Measurements from ENCODE around the gene VSTM4.

Gene VSTM4

GRCh38 chr10:49091450-49092210, 23.7 kb downstream of the VSTM4 start:
- no peaks in the 10 kb centered on the region for H3K36me3 ChIP-seq (ENCODE audit: insufficient read depth, insufficient read length, low read length)
- TF ChIP-seq YY1 (IDR thresholded peaks at IDR 0.05; ENCODE audit: insufficient read depth, insufficient read length) (no peak), SUZ12 (IDR thresholded peaks at IDR 0.05; ENCODE audit: extremely low read depth, insufficient read depth, insufficient read length) (no peak), ZNF274 (IDR thresholded peaks at IDR 0.05; ENCODE audit: low read depth, low read length) (no peak)
- no peak overlapping the region for H3K9ac ChIP-seq (ENCODE audit: insufficient read length, low read depth)
- H3K9me3 ChIP-seq (ENCODE audit: insufficient read depth, low read length) = peaks cover 11% of the 10 kb centered on the region
- no peak overlapping the region for H3K4me3 ChIP-seq (ENCODE audit: insufficient read length, low read depth)
- no peak for DNase-seq (ENCODE audit: low read depth, low spot score)
- H3K4me1 ChIP-seq (ENCODE audit: insufficient read depth, insufficient read length) = peaks cover 6% of the 10 kb centered on the region
- H3K27me3 ChIP-seq (ENCODE audit: insufficient read depth, insufficient read length) = no peaks in the 10 kb centered on the region

GRCh38 chr10:49090696-49091380, 24.5 kb downstream of the VSTM4 start:
- peaks cover 17% of the 10 kb centered on the region for H3K9me3 ChIP-seq (ENCODE audit: insufficient read depth, low read length)
- H3K4me1 ChIP-seq (ENCODE audit: insufficient read depth, insufficient read length) = peaks cover 6% of the 10 kb centered on the region
- H3K27me3 ChIP-seq (ENCODE audit: insufficient read depth, insufficient read length) = no peaks in the 10 kb centered on the region
- TF ChIP-seq YY1 (IDR thresholded peaks at IDR 0.05; ENCODE audit: insufficient read depth, insufficient read length) (no peak), SUZ12 (IDR thresholded peaks at IDR 0.05; ENCODE audit: extremely low read depth, insufficient read depth, insufficient read length) (no peak), ZNF274 (IDR thresholded peaks at IDR 0.05; ENCODE audit: low read depth, low read length) (no peak)
- H3K36me3 ChIP-seq (ENCODE audit: insufficient read depth, insufficient read length, low read length) = no peaks in the 10 kb centered on the region
- no peak overlapping the region for H3K9ac ChIP-seq (ENCODE audit: insufficient read length, low read depth)
- DNase-seq (ENCODE audit: low read depth, low spot score) = no peak
- H3K4me3 ChIP-seq (ENCODE audit: insufficient read length, low read depth) = no peak overlapping the region

GRCh38 chr10:49090189-49090575, 25.1 kb downstream of the VSTM4 start:
- H3K4me3 ChIP-seq (ENCODE audit: insufficient read length, low read depth) = no peak overlapping the region
- no peak overlapping the region for H3K9ac ChIP-seq (ENCODE audit: insufficient read length, low read depth)
- H3K27me3 ChIP-seq (ENCODE audit: insufficient read depth, insufficient read length) = no peaks in the 10 kb centered on the region
- H3K36me3 ChIP-seq (ENCODE audit: insufficient read depth, insufficient read length, low read length) = no peaks in the 10 kb centered on the region
- TF ChIP-seq YY1 (IDR thresholded peaks at IDR 0.05; ENCODE audit: insufficient read depth, insufficient read length) (no peak), SUZ12 (IDR thresholded peaks at IDR 0.05; ENCODE audit: extremely low read depth, insufficient read depth, insufficient read length) (no peak), ZNF274 (IDR thresholded peaks at IDR 0.05; ENCODE audit: low read depth, low read length) (no peak)
- H3K4me1 ChIP-seq (ENCODE audit: insufficient read depth, insufficient read length) = peaks cover 6% of the 10 kb centered on the region
- peaks cover 17% of the 10 kb centered on the region for H3K9me3 ChIP-seq (ENCODE audit: insufficient read depth, low read length)
- DNase-seq (ENCODE audit: low read depth, low spot score) = no peak

- peaks cover 17% of the 10 kb centered on the region for H3K9me3 ChIP-seq (ENCODE audit: insufficient read depth, low read length)
- H3K4me3 ChIP-seq (ENCODE audit: insufficient read length, low read depth) = no peak overlapping the region
- no peak overlapping the region for H3K9ac ChIP-seq (ENCODE audit: insufficient read length, low read depth)
- peaks cover 6% of the 10 kb centered on the region for H3K4me1 ChIP-seq (ENCODE audit: insufficient read depth, insufficient read length)
- H3K27me3 ChIP-seq (ENCODE audit: insufficient read depth, insufficient read length) = no peaks in the 10 kb centered on the region
- H3K36me3 ChIP-seq (ENCODE audit: insufficient read depth, insufficient read length, low read length) = no peaks in the 10 kb centered on the region
- no peak for TF ChIP-seq SUZ12 (IDR thresholded peaks at IDR 0.05; ENCODE audit: extremely low read depth, insufficient read depth, insufficient read length)
- no peak for TF ChIP-seq YY1 (IDR thresholded peaks at IDR 0.05; ENCODE audit: insufficient read depth, insufficient read length)
- no peak for DNase-seq (ENCODE audit: low read depth, low spot score)
Measured at GRCh38 chr10:49089557-49090188, 25.6 kb downstream of the VSTM4 start.

- Histone ChIP-seq H3K4me1 (ENCODE audit: insufficient read depth, insufficient read length) (peaks cover 6% of the 10 kb centered on the region), H3K36me3 (ENCODE audit: insufficient read depth, insufficient read length, low read length) (no peaks in the 10 kb centered on the region), H3K9ac (ENCODE audit: insufficient read length, low read depth) (no peak overlapping the region), H3K4me3 (ENCODE audit: insufficient read length, low read depth) (no peak overlapping the region), H3K9me3 (ENCODE audit: insufficient read depth, low read length) (peaks cover 17% of the 10 kb centered on the region), H3K27me3 (ENCODE audit: insufficient read depth, insufficient read length) (no peaks in the 10 kb centered on the region)
- DNase-seq (ENCODE audit: low read depth, low spot score) = no peak
- no peak for TF ChIP-seq ZNF274 (IDR thresholded peaks at IDR 0.05; ENCODE audit: low read depth, low read length)
- TF ChIP-seq YY1 (IDR thresholded peaks at IDR 0.05; ENCODE audit: insufficient read depth, insufficient read length) = no peak
- no peak for TF ChIP-seq SUZ12 (IDR thresholded peaks at IDR 0.05; ENCODE audit: extremely low read depth, insufficient read depth, insufficient read length)
Measured at GRCh38 chr10:49089152-49089551, 26.2 kb downstream of the VSTM4 start.

- Histone ChIP-seq H3K4me3 (ENCODE audit: insufficient read length, low read depth) (no peak overlapping the region), H3K9ac (ENCODE audit: insufficient read length, low read depth) (no peak overlapping the region), H3K27me3 (ENCODE audit: insufficient read depth, insufficient read length) (no peaks in the 10 kb centered on the region), H3K9me3 (ENCODE audit: insufficient read depth, low read length) (peaks cover 17% of the 10 kb centered on the region), H3K36me3 (ENCODE audit: insufficient read depth, insufficient read length, low read length) (no peaks in the 10 kb centered on the region), H3K4me1 (ENCODE audit: insufficient read depth, insufficient read length) (peaks cover 7% of the 10 kb centered on the region)
- TF ChIP-seq ZNF274 (IDR thresholded peaks at IDR 0.05; ENCODE audit: low read depth, low read length) (no peak), SUZ12 (IDR thresholded peaks at IDR 0.05; ENCODE audit: extremely low read depth, insufficient read depth, insufficient read length) (no peak), YY1 (IDR thresholded peaks at IDR 0.05; ENCODE audit: insufficient read depth, insufficient read length) (no peak)
- DNase-seq (ENCODE audit: low read depth, low spot score) = no peak
Measured at GRCh38 chr10:49086889-49087288, 28.4 kb downstream of the VSTM4 start.

- peaks cover 17% of the 10 kb centered on the region for H3K9me3 ChIP-seq (ENCODE audit: insufficient read depth, low read length)
- no peaks in the 10 kb centered on the region for H3K36me3 ChIP-seq (ENCODE audit: insufficient read depth, insufficient read length, low read length)
- H3K4me3 ChIP-seq (ENCODE audit: insufficient read length, low read depth) = no peak overlapping the region
- H3K27me3 ChIP-seq (ENCODE audit: insufficient read depth, insufficient read length) = no peaks in the 10 kb centered on the region
- H3K4me1 ChIP-seq (ENCODE audit: insufficient read depth, insufficient read length) = peaks cover 8% of the 10 kb centered on the region
- TF ChIP-seq ZNF274 (IDR thresholded peaks at IDR 0.05; ENCODE audit: low read depth, low read length) (no peak), SUZ12 (IDR thresholded peaks at IDR 0.05; ENCODE audit: extremely low read depth, insufficient read depth, insufficient read length) (no peak), YY1 (IDR thresholded peaks at IDR 0.05; ENCODE audit: insufficient read depth, insufficient read length) (no peak)
- H3K9ac ChIP-seq (ENCODE audit: insufficient read length, low read depth) = no peak overlapping the region
- DNase-seq (ENCODE audit: low read depth, low spot score) = no peak
Measured at GRCh38 chr10:49083261-49083660, 32.1 kb downstream of the VSTM4 start.

Measured in NT2/D1 (cell line).